ENCODE measurements around the gene DCTN1.

Gene DCTN1

GRCh38 chr2:74316627-74317295 is 63.4 kb downstream of the DCTN1 start:
- peaks cover 0 to 10% (median 9%) of the 10 kb centered on the region in 5 donors for H3K36me3 ChIP-seq (ENCODE audit: control insufficient read depth in 5 of 5, insufficient read depth in 5 of 5, low read length in 5 of 5)
- no peaks in the 10 kb centered on the region for H3K9me3 ChIP-seq (ENCODE audit: control insufficient read depth in 5 of 5, low read length in 5 of 5)
- H3K27me3 ChIP-seq (ENCODE audit: control insufficient read depth in 5 of 5, insufficient read depth in 4 of 5, low read length in 5 of 5), result no peaks in the 10 kb centered on the region
- no peak overlapping the region for H3K4me3 ChIP-seq (ENCODE audit: low read depth in 1 of 5, low read length in 5 of 5)
- H3K9ac ChIP-seq (ENCODE audit: low read length in 5 of 5), result no peak overlapping the region
- H3K4me1 ChIP-seq (ENCODE audit: control insufficient read depth in 5 of 5, insufficient read depth in 5 of 5, low read length in 5 of 5), result no peaks in the 10 kb centered on the region
- H3K27ac ChIP-seq (ENCODE audit: low read depth, low read length), result no peak overlapping the region

GRCh38 chr2:74314107-74314506 is 66.0 kb downstream of the DCTN1 start:
- H3K4me3 ChIP-seq (ENCODE audit: low read depth in 1 of 5, low read length in 5 of 5), result no peak overlapping the region
- no peaks in the 10 kb centered on the region for H3K27me3 ChIP-seq (ENCODE audit: control insufficient read depth in 5 of 5, insufficient read depth in 4 of 5, low read length in 5 of 5)
- no peak overlapping the region for H3K27ac ChIP-seq (ENCODE audit: low read depth, low read length)
- H3K36me3 ChIP-seq (ENCODE audit: control insufficient read depth in 5 of 5, insufficient read depth in 5 of 5, low read length in 5 of 5), result peaks cover 0 to 10% (median 8%) of the 10 kb centered on the region in 5 donors
- no peaks in the 10 kb centered on the region for H3K9me3 ChIP-seq (ENCODE audit: control insufficient read depth in 5 of 5, low read length in 5 of 5)
- no peaks in the 10 kb centered on the region for H3K4me1 ChIP-seq (ENCODE audit: control insufficient read depth in 5 of 5, insufficient read depth in 5 of 5, low read length in 5 of 5)
- H3K9ac ChIP-seq (ENCODE audit: low read length in 5 of 5), result no peak overlapping the region

- H3K4me3 ChIP-seq (ENCODE audit: low read depth in 1 of 5, low read length in 5 of 5), result no peak overlapping the region
- H3K27ac ChIP-seq (ENCODE audit: low read depth, low read length), result no peak overlapping the region
- H3K9me3 ChIP-seq (ENCODE audit: control insufficient read depth in 5 of 5, low read length in 5 of 5), result no peaks in the 10 kb centered on the region
- no peaks in the 10 kb centered on the region for H3K27me3 ChIP-seq (ENCODE audit: control insufficient read depth in 5 of 5, insufficient read depth in 4 of 5, low read length in 5 of 5)
- no peak overlapping the region for H3K9ac ChIP-seq (ENCODE audit: low read length in 5 of 5)
- peaks cover 0 to 10% (median 8%) of the 10 kb centered on the region in 5 donors for H3K36me3 ChIP-seq (ENCODE audit: control insufficient read depth in 5 of 5, insufficient read depth in 5 of 5, low read length in 5 of 5)
- no peaks in the 10 kb centered on the region for H3K4me1 ChIP-seq (ENCODE audit: control insufficient read depth in 5 of 5, insufficient read depth in 5 of 5, low read length in 5 of 5)
Measured at GRCh38 chr2:74313497-74313896, 66.6 kb downstream of the DCTN1 start.

- Histone ChIP-seq H3K4me3 (ENCODE audit: low read depth in 1 of 5, low read length in 5 of 5) (no peak overlapping the region), H3K27me3 (ENCODE audit: control insufficient read depth in 5 of 5, insufficient read depth in 4 of 5, low read length in 5 of 5) (no peaks in the 10 kb centered on the region), H3K9me3 (ENCODE audit: control insufficient read depth in 5 of 5, low read length in 5 of 5) (no peaks in the 10 kb centered on the region), H3K36me3 (ENCODE audit: control insufficient read depth in 5 of 5, insufficient read depth in 5 of 5, low read length in 5 of 5) (peaks cover 0 to 10% (median 8%) of the 10 kb centered on the region in 5 donors), H3K4me1 (ENCODE audit: control insufficient read depth in 5 of 5, insufficient read depth in 5 of 5, low read length in 5 of 5) (no peaks in the 10 kb centered on the region), H3K27ac (ENCODE audit: low read depth, low read length) (no peak overlapping the region), H3K9ac (ENCODE audit: low read length in 5 of 5) (no peak overlapping the region)
Measured at GRCh38 chr2:74312913-74313312, 67.2 kb downstream of the DCTN1 start.

Data from subcutaneous abdominal adipose tissue (tissue), 5 donors.